Kidney tubule cell (primary cell): Measurements from ENCODE around the gene ACIN1.

Experiments
- DNase-seq: peaks from one replicate; pipeline ENCODE4 v3.0.0-alpha.2; 2018; ENCODE audit warnings: low spot score

ACIN1 gene

GRCh38 chr14:23094666-23095195 lies at the start of gene ACIN1:
Gene ACIN1 (minus strand): TSS chr14:23095136. CDS start chr14:23095112, 24 bp downstream.
- peak; percentile 83 for DNase-seq

GRCh38 chr14:23143911-23144310 lies 49.0 kb upstream of the ACIN1 start:
- no peak for DNase-seq

- DNase-seq = no peak
These were observed 47.9 kb upstream of the ACIN1 start for GRCh38 chr14:23142826-23143225.

GRCh38 chr14:23141706-23142444 lies 46.9 kb upstream of the ACIN1 start:
- peak; percentile 70 for DNase-seq

GRCh38 chr14:23140371-23140770 lies 45.4 kb upstream of the ACIN1 start:
- no peak for DNase-seq

- no peak for DNase-seq
These were observed 44.9 kb upstream of the ACIN1 start for GRCh38 chr14:23139874-23140273.

- no peak for DNase-seq
These were observed 43.0 kb upstream of the ACIN1 start for GRCh38 chr14:23137813-23138535.

- DNase-seq = no peak
These were observed 42.4 kb upstream of the ACIN1 start for GRCh38 chr14:23137192-23137812.

GRCh38 chr14:23136566-23137133 lies 41.7 kb upstream of the ACIN1 start:
- no peak for DNase-seq

- no peak for DNase-seq
These were observed 38.0 kb upstream of the ACIN1 start for GRCh38 chr14:23132970-23133369.

GRCh38 chr14:23131482-23131881 lies 36.5 kb upstream of the ACIN1 start:
- no peak for DNase-seq

GRCh38 chr14:23130871-23131270 lies 35.9 kb upstream of the ACIN1 start:
- DNase-seq = no peak

- DNase-seq = no peak
These were observed 34.9 kb upstream of the ACIN1 start for GRCh38 chr14:23129759-23130316.

GRCh38 chr14:23128969-23129758 lies 34.2 kb upstream of the ACIN1 start:
- no peak for DNase-seq

GRCh38 chr14:23127861-23128260 lies 32.9 kb upstream of the ACIN1 start:
- DNase-seq = peak; percentile 56

GRCh38 chr14:23126548-23127278 lies 31.8 kb upstream of the ACIN1 start:
- DNase-seq = no peak

GRCh38 chr14:23125933-23126524 lies 31.1 kb upstream of the ACIN1 start:
- no peak for DNase-seq

GRCh38 chr14:23125011-23125410 lies 30.1 kb upstream of the ACIN1 start:
- peak; percentile 20 for DNase-seq

- DNase-seq = no peak
These were observed 29.5 kb upstream of the ACIN1 start for GRCh38 chr14:23124337-23124954.

- peak; percentile 31 for DNase-seq
These were observed 28.5 kb upstream of the ACIN1 start for GRCh38 chr14:23123419-23123818.
